Gastroesophageal sphincter (tissue), 3 donors: Measurements from ENCODE around the gene CD28.

ENCODE experiments used
- POLR2A ChIP-seq, 2 donors: fragments of 450-650 bp; IDR thresholded peaks; one replicate each; pipeline ENCODE4 v1.6.1; 2017; ENCODE audit warnings: antibody characterized with exemption in 2 of 2, mild to moderate bottlenecking in 2 of 2, moderate library complexity in 1 of 2
- POLR2AphosphoS5 ChIP-seq: sonication (generic); formaldehyde crosslinking; IDR thresholded peaks from one replicate; pipeline ENCODE4 v1.6.1; 2017; ENCODE audit warnings: antibody characterized with exemption
- TF ChIP-seq, protein P1 (sequence below), 4 experiments: fragments of 200-600 bp in 2 of 4; fragments of 450-650 bp in 2 of 4; sonication (generic) in 1 of 4; IDR thresholded peaks; one replicate each; pipeline ENCODE4 v1.5.1; 2017 to 2019; ENCODE audit warnings: antibody characterized with exemption in 4 of 4, mild to moderate bottlenecking in 2 of 4, moderate library complexity in 2 of 4

DNA sequence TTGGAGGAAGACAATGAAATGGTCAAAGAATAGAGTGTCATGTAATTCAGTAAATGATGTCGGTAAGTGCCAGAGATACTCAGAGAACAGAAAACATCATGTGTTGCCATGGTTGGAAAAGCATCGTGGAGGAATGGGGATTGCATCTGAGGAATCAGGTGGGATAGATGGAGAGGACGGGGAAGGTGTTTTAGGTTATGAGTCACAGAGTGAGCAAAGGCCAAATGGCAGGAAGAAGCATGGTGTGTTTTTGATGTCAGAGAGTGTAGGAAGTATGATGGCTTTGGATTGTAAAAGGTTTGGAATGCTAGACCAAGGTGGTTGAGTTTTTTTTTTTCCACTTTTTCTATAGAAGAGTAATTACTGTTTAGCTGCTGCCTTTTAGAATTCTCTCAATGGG is 27.5 kb upstream of the CD28 start:
- TF ChIP-seq, protein P1, sequence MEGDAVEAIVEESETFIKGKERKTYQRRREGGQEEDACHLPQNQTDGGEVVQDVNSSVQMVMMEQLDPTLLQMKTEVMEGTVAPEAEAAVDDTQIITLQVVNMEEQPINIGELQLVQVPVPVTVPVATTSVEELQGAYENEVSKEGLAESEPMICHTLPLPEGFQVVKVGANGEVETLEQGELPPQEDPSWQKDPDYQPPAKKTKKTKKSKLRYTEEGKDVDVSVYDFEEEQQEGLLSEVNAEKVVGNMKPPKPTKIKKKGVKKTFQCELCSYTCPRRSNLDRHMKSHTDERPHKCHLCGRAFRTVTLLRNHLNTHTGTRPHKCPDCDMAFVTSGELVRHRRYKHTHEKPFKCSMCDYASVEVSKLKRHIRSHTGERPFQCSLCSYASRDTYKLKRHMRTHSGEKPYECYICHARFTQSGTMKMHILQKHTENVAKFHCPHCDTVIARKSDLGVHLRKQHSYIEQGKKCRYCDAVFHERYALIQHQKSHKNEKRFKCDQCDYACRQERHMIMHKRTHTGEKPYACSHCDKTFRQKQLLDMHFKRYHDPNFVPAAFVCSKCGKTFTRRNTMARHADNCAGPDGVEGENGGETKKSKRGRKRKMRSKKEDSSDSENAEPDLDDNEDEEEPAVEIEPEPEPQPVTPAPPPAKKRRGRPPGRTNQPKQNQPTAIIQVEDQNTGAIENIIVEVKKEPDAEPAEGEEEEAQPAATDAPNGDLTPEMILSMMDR (IDR thresholded peaks at IDR 0.05) = no peak
- no peak for TF ChIP-seq POLR2A (IDR thresholded peaks at IDR 0.05)
- no peak for TF ChIP-seq POLR2AphosphoS5
